Effector memory CD4-positive, alpha-beta T cell (primary cell): ENCODE measurements around the gene CKAP4.

Source experiments
- DNase-seq, 3 donors: peaks; one replicate each; pipeline ENCODE4 v3.0.0-alpha.2; 2020
- H3K27ac ChIP-seq: 2 replicates; pipeline ENCODE4 v1.7.0; 2013; ENCODE audit warnings: mild to moderate bottlenecking, low read length, moderate library complexity; ENCODE audit not compliant: insufficient read depth, poor library complexity, severe bottlenecking
- H3K27me3 ChIP-seq: replicated peaks from 2 replicates; pipeline ENCODE4 v1.7.0; 2013; ENCODE audit warnings: mild to moderate bottlenecking, low read length; ENCODE audit not compliant: insufficient read depth, control insufficient read depth, poor library complexity, severe bottlenecking
- H3K36me3 ChIP-seq: 2 replicates; pipeline ENCODE4 v1.7.0; 2013; ENCODE audit warnings: mild to moderate bottlenecking, low read length, moderate library complexity; ENCODE audit not compliant: control insufficient read depth, insufficient read depth
- H3K4me1 ChIP-seq: 2 replicates; pipeline ENCODE4 v1.7.0; 2013; ENCODE audit warnings: low read length, mild to moderate bottlenecking; ENCODE audit not compliant: control insufficient read depth, insufficient read depth, poor library complexity, severe bottlenecking
- H3K4me3 ChIP-seq: 2 replicates; pipeline ENCODE4 v1.7.0; 2013; ENCODE audit warnings: low read length, low read depth, mild to moderate bottlenecking; ENCODE audit not compliant: insufficient read depth, poor library complexity, severe bottlenecking
- H3K9me3 ChIP-seq: 2 replicates; pipeline ENCODE4 v1.7.0; 2013; ENCODE audit warnings: mild to moderate bottlenecking, low read length, moderate library complexity; ENCODE audit not compliant: control insufficient read depth

The CKAP4 gene

DNA sequence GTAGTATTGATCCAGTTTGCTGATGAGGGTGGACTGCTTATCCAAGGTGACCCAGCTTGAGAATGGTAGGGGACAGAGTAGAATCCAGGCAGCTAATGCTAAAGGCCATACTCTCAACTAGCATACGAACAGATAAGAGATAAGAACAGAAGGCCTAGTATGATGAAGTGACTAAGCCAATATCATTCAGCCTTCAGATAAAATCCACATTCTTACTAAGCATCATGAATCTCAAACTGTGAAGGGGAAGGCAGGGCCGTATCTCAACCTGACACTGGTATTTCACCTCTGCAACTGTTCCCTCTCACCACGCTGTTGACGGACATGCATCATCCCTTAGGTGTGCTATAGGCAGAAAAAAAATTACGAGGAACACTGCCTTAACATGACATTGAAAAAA lies 8.1 kb upstream of the CKAP4 start:
- Histone ChIP-seq H3K27ac (no peak overlapping the region), H3K27me3 (no peaks in the 10 kb centered on the region), H3K4me3 (no peak overlapping the region), H3K4me1 (no peaks in the 10 kb centered on the region), H3K36me3 (no peaks in the 10 kb centered on the region), H3K9me3 (no peaks in the 10 kb centered on the region)
- no peak for DNase-seq

DNA sequence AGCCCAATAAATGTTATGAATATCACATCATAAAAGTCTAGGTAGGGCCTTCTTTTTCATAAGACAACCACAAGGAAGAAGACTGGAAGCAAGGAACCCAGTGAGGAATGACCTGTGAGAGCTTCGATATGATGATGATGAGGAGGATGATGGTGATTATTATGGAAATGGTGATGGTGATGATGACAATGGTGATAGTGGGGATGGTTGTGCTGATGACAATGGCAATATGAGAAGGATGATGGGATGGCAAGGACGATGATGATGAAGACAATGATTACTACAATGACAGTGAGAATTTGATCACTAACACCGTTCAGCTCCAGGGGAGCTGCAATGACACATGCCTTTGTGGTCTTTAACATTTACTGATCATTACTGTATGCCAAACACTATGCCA lies 7.7 kb upstream of the CKAP4 start:
- Histone ChIP-seq H3K36me3 (no peaks in the 10 kb centered on the region), H3K27me3 (no peaks in the 10 kb centered on the region), H3K9me3 (no peaks in the 10 kb centered on the region), H3K4me3 (no peak overlapping the region), H3K4me1 (no peaks in the 10 kb centered on the region), H3K27ac (no peak overlapping the region)
- no peak for DNase-seq

DNA sequence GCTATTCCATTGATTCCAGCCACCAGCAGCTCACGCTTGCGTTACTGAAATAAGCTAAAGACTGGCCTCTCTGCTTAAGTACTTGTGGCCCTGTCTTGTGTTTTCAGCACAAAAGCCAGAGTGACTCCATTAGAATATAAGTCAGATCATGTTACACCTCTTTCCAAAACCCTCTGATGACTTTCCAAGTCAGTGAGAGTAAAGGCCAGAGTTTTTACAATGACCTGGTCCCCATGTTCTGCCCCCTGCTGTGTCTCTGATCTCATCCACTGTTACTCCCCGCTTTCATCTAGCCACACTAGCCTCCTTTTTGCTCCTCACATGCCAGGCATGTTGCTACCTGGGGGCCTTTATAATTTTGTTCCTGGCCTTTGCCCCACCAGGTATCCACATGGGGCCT lies 6.9 kb upstream of the CKAP4 start:
- no peaks in the 10 kb centered on the region for H3K9me3 ChIP-seq
- no peak overlapping the region for H3K27ac ChIP-seq
- DNase-seq: no peak
- no peaks in the 10 kb centered on the region for H3K27me3 ChIP-seq
- no peak overlapping the region for H3K4me3 ChIP-seq
- no peaks in the 10 kb centered on the region for H3K36me3 ChIP-seq
- H3K4me1 ChIP-seq: no peaks in the 10 kb centered on the region

DNA sequence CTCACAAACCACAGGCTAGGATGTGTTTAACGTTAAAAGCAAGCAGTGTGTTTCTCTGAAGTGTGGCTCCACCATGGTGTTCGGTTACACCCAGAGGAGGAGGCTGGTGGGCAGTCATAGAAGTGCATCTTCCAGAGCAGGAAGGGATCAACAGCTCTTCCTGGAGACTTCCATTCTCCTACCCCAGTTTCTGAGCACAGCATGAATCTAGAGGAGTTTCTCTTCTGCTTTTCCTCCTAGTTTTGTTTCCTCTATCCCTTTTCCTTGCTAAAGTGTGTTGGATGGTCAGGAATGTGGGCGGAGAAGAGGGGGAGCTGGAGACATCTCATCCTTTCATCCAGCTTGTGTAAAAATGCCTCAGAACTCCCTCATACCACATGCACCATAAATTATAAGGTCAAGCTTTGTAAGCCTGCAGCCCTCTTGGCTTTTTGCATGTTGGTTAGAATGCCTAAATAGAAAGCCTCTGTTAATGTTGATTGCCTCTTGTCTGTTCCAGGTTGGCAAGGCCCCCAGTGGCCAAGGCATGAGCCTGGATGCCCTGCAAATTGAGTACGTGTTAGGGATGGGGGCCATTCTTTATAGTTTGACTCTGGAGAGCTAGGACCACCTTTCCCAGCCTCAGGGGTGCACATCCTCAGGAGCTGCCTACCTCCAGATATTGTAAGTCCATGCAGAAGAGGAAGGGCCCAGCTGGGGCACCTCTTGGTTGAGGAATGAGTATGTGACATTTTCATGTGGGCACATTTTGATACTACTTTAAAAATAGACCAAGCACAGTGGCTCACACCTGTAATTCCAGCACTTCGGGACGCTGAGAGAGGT lies 4.0 kb upstream of the CKAP4 start:
- no peak for DNase-seq
- H3K27me3 ChIP-seq: no peaks in the 10 kb centered on the region
- H3K4me1 ChIP-seq: peaks cover 17% of the 10 kb centered on the region
- H3K36me3 ChIP-seq: no peaks in the 10 kb centered on the region
- H3K9me3 ChIP-seq: no peaks in the 10 kb centered on the region
- no peak overlapping the region for H3K27ac ChIP-seq
- no peak overlapping the region for H3K4me3 ChIP-seq

DNA sequence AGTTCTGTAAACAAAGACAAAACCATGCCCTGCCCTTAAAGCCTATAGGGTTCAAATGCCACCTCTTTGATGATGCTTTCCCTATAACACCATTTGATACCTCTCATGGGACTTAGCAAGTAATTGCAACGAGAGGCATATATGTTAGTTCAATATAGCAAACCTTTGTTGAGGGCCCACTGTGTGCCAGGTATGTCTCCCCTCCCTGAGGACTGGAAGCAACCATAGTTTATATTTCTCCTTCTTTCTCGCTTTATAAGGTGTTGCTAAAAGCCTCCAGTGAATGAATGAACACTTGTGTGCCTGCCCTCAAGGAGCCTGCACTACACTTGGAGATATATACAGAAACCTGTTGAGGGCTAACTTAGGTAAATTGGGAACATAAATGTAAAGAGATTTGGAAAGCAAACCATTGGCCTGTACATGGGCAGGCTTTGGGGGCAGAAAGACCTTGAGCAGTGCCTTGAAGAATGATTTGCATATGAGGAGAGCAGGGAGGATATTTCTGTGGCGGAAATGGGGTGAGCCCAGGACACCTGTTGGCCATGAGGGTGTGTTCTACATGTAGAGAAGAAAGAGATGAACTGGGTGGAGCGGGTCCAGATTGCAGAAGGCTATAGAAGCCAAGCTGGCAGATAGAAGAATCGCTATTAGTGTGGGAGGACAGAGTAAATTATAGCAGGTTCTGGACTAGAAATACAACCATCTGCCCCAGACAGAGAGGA lies 1.8 kb upstream of the CKAP4 start:
- peaks cover 27% of the 10 kb centered on the region for H3K4me1 ChIP-seq
- H3K4me3 ChIP-seq: no peak overlapping the region
- peak overlapping the region; percentile 81 for H3K27ac ChIP-seq
- no peak for DNase-seq
- H3K36me3 ChIP-seq: no peaks in the 10 kb centered on the region
- no peaks in the 10 kb centered on the region for H3K9me3 ChIP-seq
- H3K27me3 ChIP-seq: no peaks in the 10 kb centered on the region

DNA sequence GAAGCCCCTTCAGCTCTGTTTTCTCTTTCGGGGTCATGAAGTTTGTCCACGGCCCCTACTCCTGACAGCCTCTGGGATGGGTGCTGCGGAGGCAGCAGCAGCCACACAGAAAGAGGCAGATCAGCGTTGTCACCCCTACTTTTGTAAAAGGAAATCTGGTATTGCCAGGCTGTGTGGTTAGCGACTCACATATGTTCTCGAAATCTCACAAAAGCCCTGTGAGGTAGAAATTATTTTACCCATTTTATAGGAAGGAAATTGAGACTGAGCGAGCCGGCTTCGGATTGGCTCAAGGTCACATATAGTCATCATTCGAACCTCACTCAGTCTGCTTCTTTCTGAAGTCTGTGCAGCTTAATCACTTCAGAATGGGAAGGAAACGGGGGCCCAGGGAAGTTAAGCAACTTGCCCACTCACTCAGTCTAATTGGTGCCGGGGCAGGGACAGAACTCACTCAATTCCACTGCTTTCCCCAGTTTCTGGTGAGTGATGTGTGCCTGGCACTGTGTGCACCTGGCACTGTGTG lies 1.1 kb upstream of the CKAP4 start:
- Histone ChIP-seq H3K9me3 (no peaks in the 10 kb centered on the region), H3K36me3 (no peaks in the 10 kb centered on the region), H3K27me3 (no peaks in the 10 kb centered on the region), H3K4me3 (peak overlapping the region; percentile 60), H3K27ac (peak overlapping the region; percentile 81), H3K4me1 (peaks cover 27% of the 10 kb centered on the region)
- DNase-seq: peak in 2 of 3 donors; percentile 21 to 30

DNA sequence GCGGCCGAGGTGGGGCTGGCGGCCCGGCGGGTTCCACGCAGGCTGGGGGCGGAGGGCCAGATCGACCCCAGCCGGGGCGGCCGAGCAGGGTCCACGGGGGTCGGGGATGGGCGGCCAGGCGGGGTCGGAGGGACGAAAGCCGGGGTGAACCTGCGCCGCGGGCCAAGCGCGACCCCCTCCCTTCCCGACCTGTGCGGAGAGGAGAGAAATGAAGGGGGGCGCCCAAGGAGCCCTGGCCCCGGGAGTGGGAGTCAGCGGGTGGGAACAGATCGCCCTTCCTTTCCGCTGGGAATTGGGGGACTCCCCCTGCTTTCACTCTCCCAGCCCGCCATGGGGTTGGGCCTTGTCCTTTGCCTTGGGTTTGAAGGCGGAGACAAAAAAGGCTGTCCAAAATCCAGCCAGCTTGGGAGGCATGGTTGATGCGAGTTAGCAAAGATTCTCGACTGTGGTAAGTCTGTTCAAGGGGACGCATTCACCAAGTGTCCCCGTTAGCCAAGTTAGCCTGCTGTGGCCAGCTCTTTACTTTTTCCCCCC lies 559 bp upstream of the CKAP4 start:
- H3K36me3 ChIP-seq: no peaks in the 10 kb centered on the region
- H3K4me3 ChIP-seq: peak overlapping the region; percentile 60
- H3K27ac ChIP-seq: peak overlapping the region; percentile 81
- DNase-seq: peak in 2 of 3 donors; percentile 11 to 16
- no peaks in the 10 kb centered on the region for H3K27me3 ChIP-seq
- H3K4me1 ChIP-seq: peaks cover 27% of the 10 kb centered on the region
- H3K9me3 ChIP-seq: no peaks in the 10 kb centered on the region

DNA sequence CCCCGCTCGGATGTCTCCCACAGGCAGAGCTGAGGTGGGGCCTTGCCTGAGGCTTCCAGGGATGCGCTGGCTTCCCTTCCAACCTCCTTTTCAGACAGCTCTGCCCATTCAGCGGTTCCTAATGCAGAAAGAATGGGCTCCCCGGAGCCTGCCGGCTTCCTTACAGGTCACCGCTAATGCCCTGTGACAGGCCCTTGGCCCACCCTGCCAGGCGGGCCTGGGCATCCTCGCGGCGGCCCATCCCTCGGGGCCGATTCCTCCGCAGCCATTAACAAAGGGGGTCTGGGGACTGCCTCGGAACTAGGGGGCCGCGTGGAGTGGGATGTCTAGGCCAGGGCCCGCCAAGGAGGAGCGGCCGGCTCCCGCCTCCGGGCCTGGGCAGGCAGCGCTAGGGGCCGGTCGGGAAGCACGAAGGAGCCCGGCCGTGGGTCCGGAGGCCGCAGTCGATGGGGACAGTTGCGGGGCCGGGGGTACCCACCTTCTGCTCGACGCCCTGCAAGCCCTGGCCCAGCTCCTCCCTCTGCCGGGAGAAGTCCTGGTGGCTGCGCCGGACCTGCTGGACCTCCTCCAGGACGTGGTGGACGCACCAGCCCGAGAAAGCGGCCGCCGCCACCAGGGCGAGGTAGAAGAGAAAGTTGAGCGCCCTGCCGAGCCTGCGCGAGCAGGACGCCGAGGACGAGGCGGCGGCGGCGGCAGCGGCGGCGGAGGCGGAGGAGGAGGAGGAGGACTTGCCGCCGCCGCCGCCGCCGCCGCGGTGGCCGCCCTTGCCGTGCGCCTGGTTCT lies 738 bp downstream of the CKAP4 start:
- Histone ChIP-seq H3K27ac (peak overlapping the region; percentile 71), H3K36me3 (no peaks in the 10 kb centered on the region), H3K4me1 (peaks cover 27% of the 10 kb centered on the region), H3K27me3 (no peaks in the 10 kb centered on the region), H3K9me3 (no peaks in the 10 kb centered on the region), H3K4me3 (peak overlapping the region; percentile 79)
- peak; percentile 38 to 52 (median 44) for DNase-seq

DNA sequence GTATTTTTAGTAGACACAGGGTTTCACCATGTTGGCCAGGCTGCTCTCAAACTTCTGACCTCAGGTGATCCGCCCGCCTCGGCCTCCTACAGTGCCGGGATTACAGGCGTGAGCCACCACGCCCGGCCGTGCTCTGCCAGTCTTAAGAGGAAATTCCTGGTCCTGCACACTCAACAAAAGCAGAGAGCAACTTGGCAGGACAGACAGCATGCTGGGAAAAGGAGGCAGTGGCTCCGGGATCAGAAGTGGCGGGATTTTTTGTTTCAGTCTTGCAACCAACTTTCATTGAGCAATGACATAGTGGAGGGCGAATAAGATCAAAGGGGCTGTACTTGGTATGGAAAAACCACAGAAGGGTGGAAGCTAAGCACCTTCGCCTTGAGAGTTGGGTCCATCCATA lies 2.1 kb downstream of the CKAP4 start:
- no peaks in the 10 kb centered on the region for H3K27me3 ChIP-seq
- H3K9me3 ChIP-seq: no peaks in the 10 kb centered on the region
- peaks cover 27% of the 10 kb centered on the region for H3K4me1 ChIP-seq
- no peak for DNase-seq
- H3K4me3 ChIP-seq: no peak overlapping the region
- no peak overlapping the region for H3K27ac ChIP-seq
- no peaks in the 10 kb centered on the region for H3K36me3 ChIP-seq
